WERI-Rb-1 (cell line): ENCODE data around the gene KAZN.

Experiments used
- DNase-seq: peaks from one replicate; pipeline ENCODE4 v3.0.0-alpha.2; 2020
- H3K27ac ChIP-seq: fragments of 250-450 bp; sonication (Bioruptor Pico); 2 replicates; pipeline ENCODE4 v1.5.1; 2020; ENCODE audit warnings: mild to moderate bottlenecking, moderate library complexity
- H3K27me3 ChIP-seq: fragments of 250-450 bp; sonication (Bioruptor Pico); 2 replicates; pipeline ENCODE4 v1.5.1; 2021; ENCODE audit warnings: mild to moderate bottlenecking, low read depth, moderate library complexity; ENCODE audit not compliant: insufficient read depth, severe bottlenecking
- H3K36me3 ChIP-seq: fragments of 250-450 bp; sonication (Bioruptor Pico); 2 replicates; pipeline ENCODE4 v1.5.1; 2020; ENCODE audit warnings: mild to moderate bottlenecking, moderate library complexity
- H3K4me3 ChIP-seq: 2 replicates; pipeline ENCODE4 v1.5.1; 2011; ENCODE audit warnings: low read depth, mild to moderate bottlenecking, control low read depth, low read length
- H3K9me3 ChIP-seq: fragments of 250-450 bp; sonication (Bioruptor Pico); 2 replicates; pipeline ENCODE4 v1.5.1; 2021; ENCODE audit warnings: mild to moderate bottlenecking, moderate library complexity; ENCODE audit not compliant: severe bottlenecking
- TF ChIP-seq, protein P1 (sequence below): IDR thresholded peaks from 2 replicates; pipeline ENCODE4 v1.5.1; 2011; ENCODE audit warnings: low read depth, mild to moderate bottlenecking, control low read depth, inconsistent platforms, low read length

The KAZN gene

DNA sequence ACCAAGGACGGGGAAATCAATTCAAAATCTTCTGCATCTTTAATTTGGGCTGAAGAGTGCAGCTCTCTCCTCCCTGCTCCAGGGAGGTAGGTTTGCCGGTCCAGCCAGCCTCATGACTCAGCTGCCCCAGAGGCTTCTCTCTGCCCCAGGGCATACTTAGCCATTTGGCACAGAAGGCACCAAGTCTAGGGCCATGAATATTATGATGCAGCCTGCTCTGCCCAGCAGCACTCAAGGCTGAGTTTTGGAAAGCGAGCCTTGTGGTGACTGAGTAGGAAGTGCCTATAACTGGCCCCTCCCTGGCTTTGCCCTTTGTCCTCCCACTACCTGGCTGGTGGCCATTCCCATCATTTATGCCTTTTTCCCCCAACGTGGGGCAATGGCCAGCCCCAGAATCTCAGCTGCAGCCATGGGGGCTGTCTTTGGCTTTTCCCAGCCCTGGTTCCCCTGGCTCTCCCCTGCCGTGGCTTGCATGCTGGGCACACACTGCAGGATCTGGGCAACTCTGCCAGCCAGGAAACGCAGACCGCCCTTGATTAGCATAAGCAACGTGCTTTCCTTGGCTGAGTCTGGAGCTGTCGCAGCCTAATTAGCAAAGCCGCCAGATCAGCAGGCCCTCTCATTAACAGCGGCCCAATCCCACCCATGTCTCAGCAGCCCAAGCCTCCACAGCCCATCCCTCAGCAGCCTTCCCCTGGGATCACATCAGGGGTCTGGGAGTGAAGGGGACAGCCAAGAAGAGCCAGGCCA is 296.5 kb downstream of the KAZN start:
- TF ChIP-seq, protein P1, sequence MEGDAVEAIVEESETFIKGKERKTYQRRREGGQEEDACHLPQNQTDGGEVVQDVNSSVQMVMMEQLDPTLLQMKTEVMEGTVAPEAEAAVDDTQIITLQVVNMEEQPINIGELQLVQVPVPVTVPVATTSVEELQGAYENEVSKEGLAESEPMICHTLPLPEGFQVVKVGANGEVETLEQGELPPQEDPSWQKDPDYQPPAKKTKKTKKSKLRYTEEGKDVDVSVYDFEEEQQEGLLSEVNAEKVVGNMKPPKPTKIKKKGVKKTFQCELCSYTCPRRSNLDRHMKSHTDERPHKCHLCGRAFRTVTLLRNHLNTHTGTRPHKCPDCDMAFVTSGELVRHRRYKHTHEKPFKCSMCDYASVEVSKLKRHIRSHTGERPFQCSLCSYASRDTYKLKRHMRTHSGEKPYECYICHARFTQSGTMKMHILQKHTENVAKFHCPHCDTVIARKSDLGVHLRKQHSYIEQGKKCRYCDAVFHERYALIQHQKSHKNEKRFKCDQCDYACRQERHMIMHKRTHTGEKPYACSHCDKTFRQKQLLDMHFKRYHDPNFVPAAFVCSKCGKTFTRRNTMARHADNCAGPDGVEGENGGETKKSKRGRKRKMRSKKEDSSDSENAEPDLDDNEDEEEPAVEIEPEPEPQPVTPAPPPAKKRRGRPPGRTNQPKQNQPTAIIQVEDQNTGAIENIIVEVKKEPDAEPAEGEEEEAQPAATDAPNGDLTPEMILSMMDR: no peak
- DNase-seq: no peak
- Histone ChIP-seq H3K9me3 (no peaks in the 10 kb centered on the region), H3K4me3 (no peak overlapping the region), H3K36me3 (no peaks in the 10 kb centered on the region), H3K27me3 (no peaks in the 10 kb centered on the region), H3K27ac (no peak overlapping the region)

DNA sequence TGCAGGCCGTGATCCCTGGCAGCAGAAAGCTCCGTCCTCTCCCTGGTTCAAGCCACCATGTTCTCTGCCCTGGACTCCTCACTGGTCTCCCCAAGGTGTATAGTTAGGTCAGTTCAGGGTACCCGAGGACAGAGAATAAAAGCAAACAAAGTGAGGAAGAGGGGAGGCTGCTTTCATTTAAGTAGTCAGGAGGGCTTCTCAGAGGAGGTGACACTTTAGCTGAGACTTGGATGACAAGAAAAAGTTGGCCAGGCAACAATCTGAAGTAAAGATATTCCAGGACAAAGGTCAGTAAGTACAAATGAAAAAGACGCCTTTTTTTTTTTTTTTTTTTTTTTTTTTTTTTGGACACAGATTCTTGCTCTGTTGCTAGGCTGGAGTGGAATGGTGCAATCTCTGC is 297.2 kb downstream of the KAZN start:
- H3K27ac ChIP-seq: no peak overlapping the region
- no peaks in the 10 kb centered on the region for H3K36me3 ChIP-seq
- TF ChIP-seq, protein P1: no peak
- H3K4me3 ChIP-seq: no peak overlapping the region
- no peaks in the 10 kb centered on the region for H3K27me3 ChIP-seq
- no peaks in the 10 kb centered on the region for H3K9me3 ChIP-seq
- DNase-seq: no peak

DNA sequence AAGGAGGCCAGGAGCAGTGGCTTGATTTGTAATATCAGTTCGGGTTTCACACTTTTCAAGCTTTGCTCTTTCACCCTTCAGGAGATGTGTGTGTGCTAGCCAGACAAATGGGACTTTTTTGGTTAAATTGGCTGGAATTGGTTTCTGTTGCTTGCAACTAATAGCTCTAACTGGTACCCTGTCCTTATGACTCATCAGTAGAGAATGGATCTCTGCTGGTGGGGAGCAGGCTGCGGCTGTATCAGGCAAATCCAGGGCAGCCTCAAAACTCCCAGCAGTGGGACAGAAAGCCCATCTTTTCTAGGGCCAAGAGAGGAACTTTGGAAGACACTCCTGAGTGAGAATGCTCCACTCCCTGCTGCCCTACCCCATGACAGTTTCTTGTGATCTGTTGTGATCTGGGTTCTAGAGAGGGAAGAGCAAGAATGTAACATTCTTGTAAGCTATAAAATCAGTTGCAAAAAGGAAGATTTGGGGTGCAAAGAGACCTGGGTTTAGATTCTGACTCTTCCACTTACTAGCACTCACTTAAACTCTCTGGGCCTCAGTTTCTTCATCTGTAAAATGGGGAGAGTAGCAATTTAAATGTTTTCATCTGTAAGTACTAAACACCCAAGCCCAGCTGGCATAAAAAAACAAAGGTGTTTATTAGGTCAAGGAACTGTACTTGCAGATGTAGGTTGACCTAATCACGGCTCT is 298.0 kb downstream of the KAZN start:
- H3K9me3 ChIP-seq: no peaks in the 10 kb centered on the region
- no peaks in the 10 kb centered on the region for H3K27me3 ChIP-seq
- no peak overlapping the region for H3K4me3 ChIP-seq
- H3K27ac ChIP-seq: no peak overlapping the region
- DNase-seq: no peak
- H3K36me3 ChIP-seq: no peaks in the 10 kb centered on the region
- TF ChIP-seq, protein P1: no peak

DNA sequence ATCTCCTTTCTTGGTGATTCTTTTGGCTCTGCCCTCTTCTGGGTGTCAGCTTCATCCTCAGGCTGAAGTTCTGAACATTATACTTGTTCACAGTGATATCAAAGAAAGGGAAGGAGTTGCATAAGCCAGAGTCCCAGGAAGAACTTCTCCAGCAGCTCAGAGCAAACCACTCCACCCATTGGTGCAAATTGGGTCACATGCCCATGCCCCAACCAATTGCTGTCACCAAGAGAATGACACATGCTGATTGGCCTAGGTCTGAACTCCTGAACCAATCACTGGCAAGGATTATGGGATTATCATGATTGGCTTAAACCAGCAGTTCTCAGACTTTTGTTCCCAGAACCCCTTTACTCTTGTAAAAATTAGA is 298.6 kb downstream of the KAZN start:
- H3K36me3 ChIP-seq: no peaks in the 10 kb centered on the region
- DNase-seq: no peak
- TF ChIP-seq, protein P1: no peak
- no peak overlapping the region for H3K27ac ChIP-seq
- H3K9me3 ChIP-seq: no peaks in the 10 kb centered on the region
- no peaks in the 10 kb centered on the region for H3K27me3 ChIP-seq
- no peak overlapping the region for H3K4me3 ChIP-seq

- DNase-seq: no peak
- Histone ChIP-seq H3K9me3 (no peaks in the 10 kb centered on the region), H3K36me3 (no peaks in the 10 kb centered on the region), H3K4me3 (no peak overlapping the region), H3K27ac (no peak overlapping the region), H3K27me3 (no peaks in the 10 kb centered on the region)
- TF ChIP-seq, protein P1: no peak
Observed at GRCh38 chr1:14897547-14897946, 299.1 kb downstream of the KAZN start.
